ENCODE data around the gene NEUROG3.
"Not testable (repeated sequence)": the region's sequence is repeated elsewhere in the genome, so short reads cannot be mapped to it uniquely, and the experiment has no call there.

NEUROG3 gene

DNA sequence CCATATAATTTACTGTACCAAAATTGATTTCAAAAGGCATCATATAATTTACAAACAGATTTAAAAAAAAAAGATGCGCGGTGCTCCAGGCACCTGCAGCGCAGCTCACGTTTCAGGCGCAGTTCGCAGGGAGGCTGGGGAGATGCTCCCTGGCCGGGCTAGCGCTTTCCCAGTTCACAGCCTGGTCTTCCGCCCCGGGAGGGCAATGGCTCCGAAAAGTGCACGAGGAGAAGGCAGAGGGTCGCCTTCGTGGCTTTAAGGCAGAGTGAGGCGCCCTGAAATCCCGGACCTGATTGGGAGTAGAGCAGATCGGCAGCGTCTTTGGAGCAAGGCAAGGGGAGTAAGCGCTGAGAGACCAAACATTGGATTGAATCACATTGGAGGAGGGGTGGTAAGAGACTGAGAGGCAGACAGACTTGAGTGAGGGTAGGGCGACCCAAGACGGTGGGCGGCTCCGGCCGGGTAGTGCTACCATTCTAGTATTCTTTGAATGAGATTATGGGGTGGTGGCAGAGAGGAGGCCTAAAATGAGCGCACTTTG is 1.5 kb downstream of the NEUROG3 start:
- DNase-seq: no peak

- DNase-seq: no peak
These were observed 3.0 kb downstream of the NEUROG3 start for GRCh38 chr10:69570050-69570816.

- no peak for DNase-seq
These were observed 3.8 kb downstream of the NEUROG3 start for GRCh38 chr10:69569396-69569934.

DNA sequence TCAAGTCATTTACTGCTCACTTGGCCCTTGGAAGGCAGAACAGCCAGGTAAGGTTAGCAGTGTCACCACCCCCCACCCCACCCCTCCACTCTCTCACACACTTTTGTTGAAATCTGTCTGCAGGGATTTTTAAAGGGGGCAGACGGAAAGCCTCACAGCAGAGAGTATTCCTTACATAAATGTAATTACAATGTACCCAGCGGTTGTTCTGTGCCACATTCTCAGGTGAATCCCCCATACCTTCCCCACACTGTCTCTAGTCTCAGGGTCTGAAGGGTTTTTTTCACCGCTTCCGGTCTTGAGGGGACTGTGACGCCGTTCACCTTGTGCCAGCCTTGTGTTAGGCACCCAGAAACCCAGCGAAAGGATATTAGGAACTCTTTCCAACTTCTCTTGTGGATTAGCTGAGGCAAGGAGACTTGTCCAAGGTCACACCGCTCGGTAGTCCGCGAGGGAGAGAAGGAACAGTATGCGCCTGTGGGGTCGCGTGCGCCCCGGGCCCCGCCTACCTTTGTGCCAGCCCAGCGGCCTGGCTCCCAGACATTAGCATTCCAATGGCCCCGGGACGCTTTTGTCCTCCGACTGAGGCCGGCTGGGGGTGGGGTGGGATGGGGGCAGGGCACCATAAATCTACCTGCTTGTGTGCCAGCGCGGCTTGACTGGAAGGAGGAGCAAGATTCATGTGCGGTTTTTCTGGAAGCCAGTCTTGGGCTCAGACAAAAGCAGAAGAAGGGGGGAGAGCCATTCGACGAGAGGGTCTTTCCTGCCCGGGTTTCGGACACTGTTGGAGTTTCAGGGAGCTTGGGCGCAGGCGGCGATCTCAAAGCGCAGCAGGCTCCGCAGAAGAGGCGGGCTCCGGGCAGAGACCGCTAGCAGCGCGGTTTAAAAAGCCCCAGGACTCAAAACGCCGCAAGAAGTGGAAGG is 4.5 kb downstream of the NEUROG3 start:
- DNase-seq: no peak

DNA sequence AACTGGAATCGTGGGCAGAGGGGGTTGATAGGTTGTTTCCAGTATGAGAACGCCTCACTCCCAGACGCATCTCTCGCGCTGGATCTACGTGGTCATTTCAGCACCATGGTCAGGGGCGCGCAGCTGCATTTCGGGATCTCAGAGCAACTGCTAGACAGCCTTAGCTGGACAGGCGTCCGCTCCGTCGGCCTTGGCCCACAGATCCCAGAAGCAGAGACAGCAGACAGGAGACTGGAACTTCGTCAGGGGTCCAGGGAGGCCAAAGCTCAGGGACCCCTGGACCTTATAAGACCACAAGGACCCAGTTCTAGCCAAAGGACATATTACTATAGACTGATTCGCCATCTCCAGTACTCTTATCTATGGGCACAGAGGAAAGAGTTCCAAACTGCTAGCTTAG is 5.3 kb downstream of the NEUROG3 start:
- DNase-seq: peak; percentile 52

GRCh38 chr10:69562731-69563254 is 10.4 kb downstream of the NEUROG3 start:
- no peak for DNase-seq

DNA sequence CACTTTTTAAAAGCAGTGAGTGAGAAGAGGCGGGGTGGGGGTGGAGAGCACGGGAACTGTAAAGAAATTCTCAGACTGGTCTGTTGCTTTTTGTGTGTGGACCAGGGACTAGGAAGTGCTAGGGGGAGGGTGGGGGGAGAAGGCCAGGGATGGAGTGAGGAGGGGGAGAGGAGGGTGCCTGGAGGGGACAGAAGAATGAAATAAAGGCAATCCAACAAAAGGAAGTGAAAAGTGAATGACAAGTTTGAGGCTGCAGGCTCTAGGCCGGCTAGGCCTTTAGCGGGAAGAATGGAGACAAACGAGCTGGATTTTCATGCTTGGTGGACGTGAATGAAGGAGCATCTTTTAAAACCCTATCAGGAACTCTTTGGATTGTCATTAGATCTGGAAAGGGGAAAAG is 13.7 kb downstream of the NEUROG3 start:
- no peak for DNase-seq

- no peak for DNase-seq
These were observed 14.7 kb downstream of the NEUROG3 start for GRCh38 chr10:69558559-69558958.

DNA sequence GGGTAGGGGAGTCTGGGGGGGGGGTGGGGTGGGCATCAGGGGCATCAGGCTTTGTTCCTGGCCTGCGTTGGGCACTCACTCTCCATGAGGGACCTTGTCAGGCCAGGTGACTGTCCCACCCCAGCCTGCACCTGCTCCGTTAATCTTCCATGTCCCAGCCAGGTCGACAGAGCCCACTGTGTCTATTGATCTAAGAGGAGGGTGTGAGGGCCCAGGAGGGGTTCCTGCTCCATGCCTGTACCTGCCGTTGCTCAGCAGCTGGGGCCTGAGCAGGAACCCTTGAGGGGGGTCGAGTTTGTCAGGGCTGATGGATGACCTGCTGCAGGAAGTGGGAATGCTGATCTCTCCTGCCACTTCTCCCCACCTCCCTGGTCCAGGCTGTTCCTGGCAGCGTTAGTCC is 18.6 kb downstream of the NEUROG3 start:
- DNase-seq: no peak

- DNase-seq: no peak
These were observed 19.9 kb downstream of the NEUROG3 start for GRCh38 chr10:69553328-69553727.

DNA sequence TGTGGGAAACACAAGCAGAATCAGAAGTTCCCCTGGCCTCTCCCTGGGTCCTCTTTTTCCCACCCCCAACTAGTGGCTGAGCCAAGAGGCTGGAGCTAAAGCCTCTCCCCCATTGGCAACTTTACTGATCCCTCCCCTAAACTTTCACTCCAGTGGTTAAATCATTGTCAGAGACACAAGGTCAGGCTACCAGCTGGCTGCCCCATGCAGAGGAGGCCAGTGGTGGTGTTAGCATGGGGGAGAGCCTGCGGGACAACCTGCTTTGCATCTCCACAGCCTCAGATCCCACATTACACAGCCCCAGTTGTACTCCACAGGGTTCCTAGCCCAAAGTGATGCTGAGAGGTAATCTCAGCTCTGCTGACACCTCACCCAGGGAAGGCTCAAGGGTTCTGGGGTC is 21.0 kb downstream of the NEUROG3 start:
- DNase-seq: no peak

DNA sequence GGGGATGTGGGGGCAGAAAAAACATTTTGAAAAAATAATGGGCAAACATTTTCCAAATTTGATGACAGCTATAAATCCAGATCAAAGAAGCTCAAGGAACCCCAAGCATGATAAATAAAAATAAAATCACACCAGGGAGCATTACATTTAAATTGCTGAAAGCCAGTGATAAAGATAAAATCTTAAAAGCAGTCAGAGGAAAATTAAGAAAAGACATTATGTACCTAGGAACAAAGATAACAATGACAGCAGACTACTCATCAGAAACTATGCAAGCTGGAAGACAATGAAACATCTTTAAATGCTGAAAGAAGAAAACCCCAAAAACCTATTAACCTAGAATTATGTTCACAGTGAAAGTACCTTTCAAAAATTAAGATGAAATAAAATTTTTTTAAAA is 23.3 kb downstream of the NEUROG3 start:
- DNase-seq: no peak

DNA sequence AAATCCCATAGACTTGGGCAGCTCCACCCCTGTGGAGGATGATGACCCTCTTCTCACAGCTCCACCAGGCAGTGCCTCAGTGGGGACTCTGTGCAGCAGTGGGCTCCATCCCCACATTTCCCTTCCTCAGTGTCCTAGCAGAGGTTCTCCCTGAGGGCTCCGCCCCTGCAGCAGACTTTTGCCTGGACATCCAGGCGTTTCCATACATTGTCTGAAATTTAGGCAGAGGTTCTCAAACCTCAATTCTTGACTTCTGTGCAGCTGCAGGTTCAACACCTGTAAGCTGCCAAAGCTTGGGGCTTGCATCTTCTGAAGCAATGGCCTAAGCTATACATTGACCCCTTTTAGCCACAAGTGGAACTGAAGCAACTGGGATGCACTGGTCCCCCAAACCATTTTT is 31.8 kb downstream of the NEUROG3 start:
- DNase-seq: no peak

DNA sequence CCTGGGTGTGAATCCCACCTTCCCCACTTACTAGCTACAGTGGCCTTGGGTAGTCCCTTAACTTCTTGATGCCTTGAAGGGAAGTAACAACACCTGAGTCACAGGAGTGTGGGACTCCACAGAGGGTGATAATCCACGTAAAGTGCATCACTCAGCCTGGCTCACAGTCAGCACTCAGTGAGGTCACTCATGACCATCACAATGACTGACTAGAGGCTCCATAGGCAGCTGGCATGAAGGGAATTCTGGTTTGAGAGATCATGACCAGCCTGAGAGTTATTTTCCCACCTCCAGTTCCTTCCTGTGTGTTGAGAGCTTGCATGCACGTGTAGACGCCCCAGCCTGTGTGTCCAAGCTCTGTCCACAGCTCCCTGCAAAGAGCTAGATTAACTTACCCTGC is 34.8 kb downstream of the NEUROG3 start:
- no peak for DNase-seq

GRCh38 chr10:69537449-69537848 is 35.8 kb downstream of the NEUROG3 start:
- DNase-seq: no peak

- DNase-seq: not testable (repeated sequence)
These were observed 36.7 kb downstream of the NEUROG3 start for GRCh38 chr10:69536521-69536920.

GRCh38 chr10:69533658-69534057 is 39.6 kb downstream of the NEUROG3 start:
- DNase-seq: no peak

GRCh38 chr10:69527961-69528360 is 45.3 kb downstream of the NEUROG3 start:
- no peak for DNase-seq
